HG02623 (cell line): ENCODE results near the gene TRPM8.
"Not testable (repeated sequence)": the region's sequence is repeated elsewhere in the genome, so short reads cannot be mapped to it uniquely, and the experiment has no call there.

Experiments used
- ATAC-seq: cut with Tn5 transposase; IDR thresholded peaks from one replicate; pipeline ENCODE4 v1.9.1; 2021; ENCODE audit warnings: moderate library complexity; ENCODE audit not compliant: unreplicated experiment

The TRPM8 gene

DNA sequence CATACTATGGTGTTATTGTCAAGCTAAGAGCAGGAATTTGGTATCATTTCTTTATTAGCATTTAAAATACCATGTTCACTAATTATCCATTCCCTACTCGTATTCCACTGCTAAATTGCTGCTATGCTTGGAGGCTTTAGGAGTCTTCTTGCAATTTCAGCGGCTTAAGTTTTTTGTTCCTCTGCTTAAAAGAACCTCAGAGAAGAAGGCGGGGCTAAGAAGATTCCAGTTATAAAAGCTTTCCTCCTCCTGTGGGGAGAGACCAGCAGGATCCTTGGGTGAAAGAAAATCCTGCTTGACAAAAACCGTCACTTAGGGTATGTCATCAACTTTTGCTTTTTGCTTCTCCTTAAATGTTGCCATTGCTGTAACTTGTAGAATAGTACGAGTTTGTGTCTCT lies at the start of gene TRPM8:
TSS of gene TRPM8 (plus strand) at position 258 of the 400 bp plus-strand sequence. CDS start 9,165 bp downstream, outside the sequence.
- ATAC-seq = no peak

DNA sequence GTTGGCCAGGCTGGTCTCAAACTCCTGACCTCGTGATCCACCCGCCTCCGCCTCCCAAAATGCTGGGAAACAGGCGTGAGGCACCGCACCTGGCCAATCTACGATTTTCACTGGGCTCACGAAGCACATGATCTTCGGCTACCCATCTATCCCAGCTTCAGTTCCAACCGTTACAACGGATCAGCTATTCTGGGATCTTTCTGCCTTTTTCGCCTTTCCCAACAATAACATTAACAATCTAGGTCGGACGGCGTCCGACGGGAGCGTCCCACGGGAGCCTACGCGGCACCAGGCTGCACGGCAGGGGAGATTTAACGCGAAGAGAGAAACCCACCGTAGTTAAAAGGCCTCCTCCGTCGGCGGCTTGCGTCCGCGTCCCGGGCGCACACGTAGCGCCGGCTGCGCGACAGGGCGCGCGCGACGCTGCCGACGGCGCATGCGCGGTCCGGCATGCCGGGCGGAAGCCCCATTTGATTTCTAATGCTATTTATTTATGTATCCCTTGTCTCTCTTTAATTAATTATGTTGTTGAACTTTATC lies 49.1 kb upstream of the TRPM8 start, which contains the start of gene MSL3B:
TSS of gene MSL3B (minus strand) at position 394 of the 540 bp plus-strand sequence.
- ATAC-seq = peak; percentile 55

DNA sequence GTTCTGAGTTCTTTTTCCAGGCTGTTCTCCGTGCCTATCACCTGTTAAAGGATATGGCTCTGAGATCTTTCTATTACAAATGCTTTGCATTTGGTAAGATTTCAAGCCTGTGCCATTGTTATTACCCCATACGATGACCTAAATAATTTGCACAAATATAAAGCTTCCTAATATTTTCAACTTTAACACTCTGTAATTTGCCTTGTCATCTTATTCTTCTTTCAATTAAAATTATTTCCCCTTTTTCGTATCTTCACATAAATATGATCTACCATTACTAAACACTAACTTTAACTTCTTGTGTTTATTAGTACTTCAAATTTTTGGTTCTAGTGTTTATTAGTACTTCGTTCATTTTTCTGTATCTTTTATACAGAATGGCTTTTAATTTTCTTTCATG lies 45.7 kb upstream of the TRPM8 start:
- ATAC-seq = no peak

DNA sequence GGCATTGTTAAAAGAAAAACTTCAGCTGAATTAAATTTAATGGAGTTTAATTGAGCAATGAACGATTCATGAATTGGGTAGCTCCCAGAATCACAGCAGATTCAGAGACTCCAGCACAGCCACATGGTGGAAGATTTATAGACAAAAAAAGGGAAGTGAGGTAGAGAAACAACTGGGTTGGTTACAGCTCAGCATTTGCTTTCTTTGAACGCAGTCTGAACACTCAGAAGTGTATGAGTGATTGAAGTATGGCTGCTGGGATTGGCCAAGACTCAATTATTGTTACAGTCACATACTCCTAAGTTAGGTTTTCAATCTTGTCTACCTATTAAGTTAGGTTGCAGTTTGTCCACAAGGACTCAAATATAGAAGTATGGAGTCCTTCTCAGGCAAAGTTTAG lies 45.0 kb upstream of the TRPM8 start:
- ATAC-seq = not testable (repeated sequence)

DNA sequence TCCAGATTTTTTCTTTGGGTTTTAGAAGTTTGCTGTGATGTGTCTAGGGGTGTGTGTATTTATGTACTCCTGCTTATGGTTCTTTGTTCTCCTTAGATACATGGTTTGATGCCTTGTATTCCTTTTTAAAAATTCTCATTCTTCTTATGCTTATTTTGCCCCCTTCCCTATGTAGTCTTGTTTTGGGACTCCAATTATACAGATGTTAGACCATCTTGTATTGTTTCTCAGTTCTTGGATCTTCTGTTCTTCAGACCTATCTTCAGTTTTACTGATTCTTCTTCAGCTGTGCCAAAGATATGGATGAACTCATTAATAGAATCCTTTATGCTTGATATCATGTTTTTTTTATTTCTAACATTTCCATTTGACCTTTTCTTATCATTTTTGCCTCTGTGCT lies 34.8 kb upstream of the TRPM8 start:
- no peak for ATAC-seq

DNA sequence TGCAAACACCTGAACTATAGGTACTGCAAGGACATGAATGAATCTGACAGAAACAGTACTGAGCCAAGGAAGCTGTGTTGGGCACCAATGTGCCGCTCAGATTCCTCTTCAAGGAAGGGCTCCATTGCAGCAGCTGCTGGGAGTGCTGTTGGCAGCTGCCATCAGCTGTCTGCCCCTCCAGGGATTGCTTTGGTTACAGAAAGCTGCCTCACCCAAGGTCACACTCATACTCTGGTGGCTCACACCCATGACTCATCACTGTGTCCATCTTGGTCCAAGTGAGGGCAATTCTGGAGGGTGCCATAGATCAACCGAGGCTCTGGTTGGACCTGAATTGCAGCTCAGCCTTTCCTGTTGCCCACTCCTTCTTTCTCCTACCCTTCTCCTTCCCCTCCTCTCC lies 24.4 kb upstream of the TRPM8 start:
- ATAC-seq = no peak

DNA sequence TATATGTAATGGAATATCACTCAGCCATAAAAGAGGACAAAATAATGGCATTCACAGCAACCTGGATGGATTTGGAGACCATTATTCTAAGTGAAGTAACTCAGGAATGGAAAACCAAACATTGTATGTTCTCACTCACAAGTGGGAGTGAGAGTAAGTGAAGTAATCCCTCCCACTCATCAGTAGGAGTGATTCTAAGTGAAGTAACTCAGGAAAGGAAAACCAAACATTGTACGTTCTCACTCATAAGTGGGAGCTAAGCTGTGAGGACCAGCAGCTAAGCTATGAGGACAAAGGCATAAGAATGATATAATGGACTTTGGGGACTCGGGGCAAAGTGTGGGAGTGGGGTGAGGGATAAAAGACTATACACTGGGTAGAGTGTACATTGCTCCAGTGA lies 20.9 kb upstream of the TRPM8 start:
- ATAC-seq = not testable (repeated sequence)

DNA sequence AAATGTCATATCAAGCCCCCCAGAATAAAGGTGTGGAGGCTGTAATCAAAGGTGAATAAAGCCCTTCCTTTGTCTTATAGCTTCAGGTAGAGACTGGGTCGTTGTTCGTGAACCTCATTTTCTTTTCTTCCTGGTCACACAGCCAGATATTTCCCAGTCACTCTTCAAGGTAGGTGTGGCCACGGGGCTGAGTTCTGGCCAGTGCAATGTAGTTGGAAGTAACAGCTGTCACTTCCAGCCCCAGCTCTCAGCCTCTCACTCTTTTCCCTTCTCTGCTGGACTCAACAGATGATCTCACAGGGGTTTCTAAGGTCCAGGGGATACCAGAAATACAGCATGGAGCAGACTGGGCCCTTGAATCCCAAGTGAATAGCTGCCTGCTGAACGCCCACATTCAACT lies 15.8 kb upstream of the TRPM8 start:
- ATAC-seq = no peak

DNA sequence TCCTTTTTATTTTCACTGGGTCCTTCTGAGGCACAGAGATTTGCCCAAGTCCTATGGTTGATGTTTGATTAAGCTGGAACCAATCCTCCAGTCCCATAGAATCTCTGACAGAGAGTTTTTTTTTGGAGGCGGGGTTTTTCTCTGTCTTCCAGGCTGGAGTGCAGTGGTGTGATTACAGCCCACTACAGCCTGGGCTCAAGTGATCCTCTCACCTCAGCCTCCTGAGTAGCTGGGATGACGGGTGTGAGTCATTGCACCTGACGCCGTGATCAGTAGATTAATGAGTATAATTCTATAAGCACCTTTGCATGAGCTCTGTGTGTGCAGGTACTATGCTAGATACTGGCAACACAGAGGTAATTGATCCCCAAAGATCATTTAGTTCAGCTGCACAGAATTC lies 15.3 kb upstream of the TRPM8 start:
- no peak for ATAC-seq

DNA sequence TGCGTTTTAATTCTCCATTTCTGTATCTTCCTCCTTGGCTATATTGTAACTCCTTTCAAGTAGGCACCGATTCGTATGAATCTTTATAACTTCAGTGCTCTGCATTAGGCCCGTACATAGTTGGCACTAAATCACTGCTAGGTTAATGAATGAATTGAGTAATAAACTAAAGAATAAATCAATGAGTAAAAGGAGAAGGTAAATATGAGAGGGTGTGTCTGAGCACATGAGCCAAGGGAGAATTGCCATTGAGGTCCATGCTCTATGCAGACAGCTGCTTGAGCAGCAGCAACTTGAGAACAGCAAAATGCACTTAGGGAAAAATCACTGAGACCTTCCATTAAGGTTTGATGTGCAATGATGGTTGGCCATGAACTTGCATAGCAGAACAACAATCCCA lies 11.2 kb upstream of the TRPM8 start:
- no peak for ATAC-seq

DNA sequence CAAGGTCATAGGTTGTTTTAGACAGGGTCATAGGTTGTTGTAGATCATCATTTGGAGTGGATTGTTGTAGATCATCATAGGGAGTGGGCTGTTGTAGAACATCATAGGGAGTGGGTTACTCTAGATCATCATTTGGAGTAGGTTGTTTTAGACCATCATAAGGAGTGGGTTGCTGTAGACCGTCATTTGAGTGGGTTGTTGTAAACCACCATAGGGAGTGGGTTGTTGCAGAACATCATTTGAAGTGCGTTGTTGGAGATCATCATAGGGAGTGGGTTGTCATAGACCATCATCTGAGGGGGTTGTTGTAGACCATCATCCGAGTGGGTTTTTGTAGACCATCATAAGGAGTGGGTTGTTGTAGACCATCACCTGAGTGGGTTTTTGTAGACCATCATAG lies 9.5 kb upstream of the TRPM8 start:
- ATAC-seq = no peak

DNA sequence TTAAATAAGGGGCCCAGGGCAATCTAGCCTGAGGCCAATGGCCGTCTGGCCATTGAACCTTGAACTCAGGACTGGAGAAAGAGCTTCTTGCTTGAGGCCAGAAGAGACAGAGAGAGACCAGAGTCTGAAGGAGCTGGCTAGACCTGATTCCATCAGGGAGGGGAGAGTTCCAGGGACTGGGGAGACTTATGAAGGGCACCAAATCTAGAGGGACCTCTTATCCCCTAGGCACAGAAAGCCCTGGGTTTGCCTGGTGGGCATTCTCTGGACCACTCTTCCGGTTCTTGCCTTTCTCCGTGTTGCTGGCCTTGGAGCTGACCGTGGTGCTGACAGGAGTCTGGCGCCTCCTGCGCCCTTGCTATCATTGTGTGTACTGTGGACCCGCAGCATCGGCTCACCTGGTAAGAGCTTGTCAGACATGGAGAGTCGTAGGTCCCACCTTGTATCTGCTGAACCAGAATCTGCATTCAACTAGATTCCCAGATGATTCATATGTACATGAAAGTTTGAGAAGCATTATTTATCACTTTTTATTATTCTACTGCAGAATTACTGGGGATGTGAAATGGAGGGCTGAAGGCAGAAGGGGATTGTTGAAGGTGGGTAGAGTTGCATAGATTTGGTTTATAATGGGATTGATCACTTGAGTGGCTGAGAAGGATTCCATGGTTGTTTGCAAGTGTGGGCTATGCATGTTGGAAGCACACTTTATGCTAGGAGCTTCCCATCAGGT lies 4.3 kb upstream of the TRPM8 start:
- no peak for ATAC-seq

DNA sequence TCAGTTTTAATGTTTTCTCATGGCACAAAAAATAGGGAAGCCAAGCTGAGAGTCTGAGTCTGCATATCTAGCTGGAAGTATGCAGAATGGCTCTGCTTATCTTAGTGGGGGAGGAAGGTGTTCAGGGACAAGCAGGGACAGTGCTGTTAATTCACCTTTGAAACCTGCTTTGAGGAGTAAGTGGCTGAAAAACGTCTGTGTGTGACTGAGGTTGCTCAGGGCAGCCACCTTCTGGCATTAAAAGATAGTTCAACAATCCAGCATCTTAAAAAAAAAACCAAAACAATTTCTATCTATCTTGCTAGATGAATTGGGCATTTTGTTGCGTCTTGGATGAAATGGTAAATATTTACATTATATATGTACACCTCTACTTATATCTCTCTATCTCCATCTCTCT lies 2.0 kb upstream of the TRPM8 start:
- ATAC-seq = no peak

DNA sequence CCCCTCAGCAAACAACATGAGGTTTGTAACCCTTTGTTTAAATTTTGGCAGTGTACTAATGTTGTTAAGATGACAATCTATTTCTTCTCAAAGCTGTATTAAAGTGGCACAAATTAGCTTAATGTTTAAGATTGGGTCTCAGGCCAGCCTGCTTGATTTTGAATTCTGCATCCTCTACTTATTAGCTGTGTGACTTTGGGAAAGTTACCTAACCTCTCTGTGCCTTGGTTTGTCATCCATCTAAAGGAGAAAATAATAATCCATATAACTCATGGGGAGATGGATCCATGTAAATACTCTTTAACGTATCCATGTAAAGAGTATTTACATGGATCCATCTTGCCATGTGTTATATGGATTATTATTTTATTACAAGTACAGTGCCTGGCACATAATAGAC lies 2.1 kb downstream of the TRPM8 start:
- ATAC-seq = no peak

DNA sequence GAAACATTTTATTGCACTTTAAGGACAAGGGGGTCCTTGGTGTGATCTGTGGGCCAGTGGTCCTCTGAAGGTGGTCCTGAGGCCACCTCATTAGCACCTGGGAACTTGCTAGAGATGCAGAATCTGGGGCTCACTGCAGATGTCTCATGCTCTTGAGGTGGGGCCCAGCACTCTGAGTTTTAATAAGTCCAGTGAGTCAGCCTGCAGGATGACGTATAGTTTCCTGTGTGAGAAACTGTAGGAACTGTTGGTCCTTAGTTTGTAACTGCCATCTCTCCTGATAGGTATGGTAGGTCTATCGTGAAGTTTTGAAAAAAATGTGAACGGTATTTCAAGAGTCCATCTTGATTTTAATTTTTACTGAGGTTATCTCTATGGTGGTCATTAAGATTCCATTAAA lies 2.8 kb downstream of the TRPM8 start:
- no peak for ATAC-seq

DNA sequence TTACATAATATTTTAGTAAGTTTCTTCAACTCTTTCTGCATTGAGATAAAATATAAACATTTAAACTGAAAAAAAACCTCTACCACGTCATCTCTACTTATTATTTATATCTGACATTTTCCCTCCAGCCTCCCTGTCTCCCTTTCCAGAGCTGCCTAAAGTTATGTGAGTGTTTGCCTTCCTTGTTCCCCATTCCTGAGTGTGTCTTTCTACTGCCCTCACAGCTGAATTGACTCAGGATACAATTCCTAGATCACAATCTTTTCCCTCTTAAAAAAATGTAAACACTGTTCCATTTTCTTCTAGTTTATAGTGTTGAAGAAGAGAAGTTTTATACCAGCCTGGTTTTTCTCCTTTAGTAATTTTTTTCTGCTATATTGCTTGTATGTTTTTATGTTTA lies 5.3 kb downstream of the TRPM8 start:
- ATAC-seq = no peak

DNA sequence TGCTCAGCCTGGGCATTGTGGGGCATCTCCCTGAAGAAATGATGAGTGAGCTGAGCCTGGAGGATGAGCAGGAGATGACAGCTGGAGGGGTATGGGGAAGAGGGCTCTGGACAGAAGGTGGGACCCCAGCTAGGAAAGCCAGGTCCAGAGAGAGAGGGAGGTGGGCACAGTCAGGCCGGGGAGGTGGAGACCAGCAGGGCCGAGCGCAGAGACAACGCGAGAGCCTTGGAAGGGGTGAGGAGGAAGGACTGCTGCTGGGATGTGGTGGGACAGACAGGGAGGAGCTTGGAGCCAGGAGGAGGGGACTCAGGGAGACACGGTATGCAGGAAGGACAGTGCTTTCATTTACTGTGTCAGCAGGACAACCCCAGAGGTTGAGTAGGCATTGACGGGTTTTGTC lies 8.2 kb downstream of the TRPM8 start:
- ATAC-seq = no peak

DNA sequence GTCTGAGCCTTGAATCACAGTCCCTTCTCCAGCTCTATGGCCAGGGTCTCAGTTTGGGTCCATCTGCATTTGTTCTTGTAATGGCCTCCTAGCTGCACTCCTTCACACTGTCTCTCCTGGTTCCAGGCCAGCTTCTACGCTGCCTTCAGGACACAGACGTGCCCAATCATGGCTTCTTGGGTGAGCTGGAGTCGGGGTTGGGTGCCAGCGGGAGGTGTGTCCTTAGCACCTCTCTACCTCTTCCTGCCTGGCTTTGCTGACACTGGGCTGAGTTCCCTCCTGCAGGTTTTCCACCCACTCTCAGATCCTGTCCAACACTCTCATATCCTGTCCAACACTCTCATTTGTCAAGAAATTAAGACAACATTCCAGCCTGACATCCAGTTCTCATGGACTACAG lies 9.6 kb downstream of the TRPM8 start:
- no peak for ATAC-seq

DNA sequence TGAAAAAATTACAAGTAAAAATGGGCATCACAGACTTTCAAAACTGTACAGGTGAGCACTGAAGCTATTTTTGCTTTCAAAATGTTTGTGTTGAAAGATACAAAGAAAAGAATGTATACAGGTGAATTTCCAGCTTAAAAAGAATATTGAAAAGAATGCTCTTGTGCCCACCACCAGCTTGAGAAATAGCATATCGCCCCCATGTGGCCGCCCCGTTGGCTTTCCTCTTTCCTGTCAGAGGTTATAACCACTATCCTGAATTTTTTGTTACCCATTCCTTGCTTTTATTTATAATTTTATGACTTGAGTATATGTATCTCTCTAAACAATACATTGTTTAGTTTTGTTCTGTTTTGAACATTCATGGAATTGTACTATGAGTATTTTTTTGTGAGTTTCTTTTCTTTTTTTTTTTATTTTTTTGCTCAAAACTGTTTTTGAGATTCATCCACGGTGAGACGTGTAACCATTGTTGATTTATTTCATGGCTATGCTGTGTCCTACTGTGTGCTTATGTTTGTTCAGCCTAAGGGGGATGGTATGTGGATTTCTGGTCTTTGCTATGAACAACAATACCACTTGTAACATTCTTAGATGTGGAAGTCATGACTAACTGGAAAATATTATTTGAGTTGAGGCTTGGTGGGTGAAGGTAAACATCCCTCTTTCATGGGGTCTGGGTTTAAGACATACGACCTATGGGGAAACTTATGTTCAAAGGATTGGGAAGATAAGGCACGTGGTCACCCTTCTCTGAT lies 11.6 kb downstream of the TRPM8 start:
- ATAC-seq = no peak

DNA sequence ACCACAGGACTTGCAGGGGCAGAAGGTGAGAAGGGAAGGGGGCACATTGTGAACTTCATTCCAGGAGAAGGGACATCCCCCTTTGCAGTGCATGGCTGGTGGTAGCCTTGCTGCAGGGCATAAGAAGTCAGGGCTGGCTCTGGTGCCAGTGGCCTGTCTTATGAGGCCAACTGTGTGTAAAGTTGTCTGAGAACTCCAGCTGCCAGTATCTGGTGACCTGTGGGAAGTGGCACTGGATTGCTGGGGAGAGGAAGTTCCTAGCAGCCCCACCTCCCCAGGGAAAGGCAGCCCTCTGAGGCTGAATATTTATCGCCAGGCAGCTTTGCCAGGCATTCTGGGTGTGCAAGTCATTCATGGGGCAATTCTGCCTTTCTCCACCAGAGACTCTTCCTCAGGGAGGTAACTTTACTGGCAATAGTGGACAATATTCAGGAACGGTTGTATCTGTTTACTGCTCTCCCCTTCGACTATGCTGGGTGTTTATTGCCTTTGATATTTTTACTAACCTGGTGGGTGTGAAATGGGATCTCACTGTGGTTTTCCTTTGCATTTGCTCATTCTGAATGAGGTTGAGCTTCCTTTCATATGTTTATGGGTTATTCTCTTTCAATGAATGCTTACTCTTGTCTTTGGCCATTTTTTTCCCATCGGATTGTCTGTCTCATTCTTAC lies 12.3 kb downstream of the TRPM8 start:
- ATAC-seq = no peak

DNA sequence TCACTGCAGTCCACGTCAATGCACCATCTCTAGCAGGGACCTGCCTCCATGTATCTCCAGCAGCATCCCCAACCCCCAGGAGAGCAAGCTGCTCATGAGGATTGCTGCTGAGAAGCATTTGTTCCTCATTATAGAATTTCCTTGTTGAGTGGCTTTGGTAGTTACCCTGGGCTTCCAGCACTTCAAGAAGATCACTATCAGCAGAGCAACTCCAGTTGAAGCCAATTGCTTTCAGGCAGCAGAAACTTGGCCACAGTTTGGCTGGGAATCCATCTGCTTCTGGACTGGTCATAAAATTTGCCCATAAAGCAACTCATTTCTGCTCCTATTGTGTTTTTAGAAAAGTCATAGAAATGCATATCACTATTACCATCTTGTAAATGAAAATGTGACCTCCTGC lies 17.4 kb downstream of the TRPM8 start:
- no peak for ATAC-seq

DNA sequence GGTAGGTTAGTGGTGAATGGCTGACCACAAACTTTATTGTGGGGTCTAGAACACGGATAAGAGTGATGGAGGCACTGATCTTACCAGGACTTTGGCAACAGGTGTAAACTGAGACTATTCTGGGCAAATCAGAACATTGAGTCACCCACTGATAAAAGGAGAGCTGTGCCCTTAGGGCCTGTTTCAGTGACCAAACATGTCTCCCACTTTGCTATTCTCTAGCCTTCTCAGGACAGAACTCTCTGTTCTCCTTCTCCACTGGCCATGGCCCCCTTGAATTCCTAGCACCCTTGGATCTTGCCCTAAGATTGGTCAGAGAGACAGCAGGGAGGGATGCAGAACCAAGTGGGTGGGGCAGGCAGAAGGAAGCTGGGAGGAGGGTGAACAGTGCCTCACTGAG lies 18.3 kb downstream of the TRPM8 start:
- no peak for ATAC-seq
